Cerebellar cortex (tissue), 1 donor: ENCODE measurements around the gene EXOC6B.

Source experiments
- DNase-seq: peaks from one replicate; pipeline ENCODE4 v3.0.0-alpha.2; 2015; ENCODE audit warnings: low spot score

The EXOC6B gene

DNA sequence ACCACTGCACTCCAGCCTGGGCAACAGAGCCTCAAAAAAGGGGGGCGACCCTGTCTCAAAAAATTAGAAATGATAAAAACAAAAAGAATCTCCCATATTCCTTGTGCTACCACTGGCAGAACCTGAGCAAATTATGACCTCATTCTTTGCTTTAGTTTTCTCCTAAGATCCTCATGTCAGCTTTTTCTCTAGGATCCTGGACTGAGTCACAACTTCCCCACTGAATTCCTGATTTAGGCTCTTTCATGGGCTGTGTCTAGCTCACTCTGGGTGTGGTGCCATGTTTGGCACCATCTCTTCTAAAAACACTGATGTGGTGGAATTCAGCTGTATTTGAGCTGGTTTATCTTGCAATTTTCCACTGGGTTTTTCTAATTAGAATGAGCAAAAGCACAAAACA is 37.1 kb downstream of the EXOC6B start:
- DNase-seq = no peak

DNA sequence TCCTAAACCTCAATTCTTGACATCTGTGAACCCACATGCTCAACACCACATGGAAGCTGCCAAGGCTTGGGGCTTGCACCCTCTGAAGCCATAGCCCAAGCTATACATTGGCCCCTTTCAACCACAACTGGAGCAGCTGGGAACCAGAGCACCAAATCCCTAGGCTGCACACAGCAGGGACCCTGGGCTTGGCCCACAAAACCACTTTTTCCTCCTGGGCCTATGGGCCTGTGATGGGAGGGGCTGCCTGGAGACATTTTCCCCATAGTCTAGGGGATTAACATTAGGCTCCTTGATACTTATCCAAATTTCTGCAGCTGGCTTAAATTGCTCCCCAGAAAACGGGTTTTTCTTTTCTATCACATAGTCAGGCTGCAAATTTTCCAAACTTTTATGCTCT is 40.3 kb downstream of the EXOC6B start:
- DNase-seq = no peak

DNA sequence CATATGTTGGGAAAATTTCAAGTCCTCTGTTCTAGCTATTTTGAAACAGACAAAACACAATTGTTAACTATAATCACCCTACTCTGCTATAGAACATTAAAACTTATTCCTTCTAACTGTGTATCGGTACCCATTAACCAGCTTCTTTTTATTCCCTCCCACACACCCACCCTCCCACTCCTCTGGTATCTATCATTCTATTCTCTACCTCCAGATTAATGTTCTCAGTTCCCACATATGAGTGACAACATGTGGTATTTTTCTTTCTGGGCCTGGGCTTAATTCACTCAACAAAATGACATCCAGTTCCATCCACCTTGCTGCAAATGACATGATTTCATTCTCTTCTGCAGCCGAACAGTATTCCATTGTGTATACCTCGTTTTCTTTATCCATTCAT is 43.3 kb downstream of the EXOC6B start:
- no peak for DNase-seq

DNA sequence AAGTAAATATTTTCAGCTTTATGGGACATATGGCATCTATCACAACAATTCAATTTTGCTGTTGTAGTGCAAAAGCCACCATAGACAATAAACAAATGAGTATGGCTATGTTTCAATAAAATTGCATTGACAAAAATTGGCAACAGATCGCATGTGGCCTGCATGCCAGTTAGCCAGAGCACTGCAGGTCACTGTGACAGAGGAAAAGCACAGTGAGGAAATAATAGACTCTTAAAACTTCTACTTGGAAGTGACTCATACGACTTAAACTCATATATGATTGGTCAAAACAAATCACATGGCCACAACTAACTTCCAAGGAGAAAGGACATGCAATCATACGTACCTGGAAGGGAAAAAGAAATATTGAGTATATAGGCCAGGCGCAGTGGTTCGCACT is 44.4 kb downstream of the EXOC6B start:
- DNase-seq = no peak

DNA sequence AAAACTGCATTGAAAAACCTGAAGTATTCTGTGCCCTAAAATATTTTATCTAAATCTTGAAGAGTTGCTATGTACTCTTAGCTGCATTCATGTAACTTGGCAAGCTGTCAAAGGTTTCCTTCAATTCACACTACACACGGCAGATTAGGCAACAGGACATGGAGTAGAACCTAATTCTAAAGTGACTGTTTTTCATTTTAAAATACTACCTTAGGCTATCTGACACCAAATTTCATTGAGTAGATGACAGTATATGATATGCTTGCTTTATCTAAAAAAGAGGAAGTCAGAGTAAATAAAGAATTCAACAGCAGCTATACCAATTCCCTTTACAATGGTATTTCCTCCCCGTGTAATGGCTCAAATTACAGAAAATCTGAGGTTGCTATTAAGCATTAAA is 45.4 kb downstream of the EXOC6B start:
- DNase-seq = peak; percentile 48

DNA sequence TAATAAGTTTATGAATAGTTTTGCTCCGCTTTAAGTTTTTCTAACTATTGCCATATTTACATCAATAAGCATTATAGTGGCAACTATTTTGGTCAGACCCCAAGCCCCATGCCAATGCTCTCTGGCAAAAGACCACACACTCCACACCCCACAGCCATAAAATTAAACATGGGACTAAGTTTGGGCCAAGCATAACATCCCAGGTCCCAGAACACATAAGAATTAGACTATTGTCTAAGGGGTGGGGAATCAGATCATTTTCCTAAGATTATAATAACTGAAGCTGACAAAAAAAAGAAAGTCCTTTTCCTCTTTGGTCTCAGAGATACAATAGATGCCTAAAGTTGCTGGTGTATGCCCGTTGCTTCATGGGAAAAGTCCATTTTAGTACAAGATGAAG is 46.3 kb downstream of the EXOC6B start:
- DNase-seq = no peak

DNA sequence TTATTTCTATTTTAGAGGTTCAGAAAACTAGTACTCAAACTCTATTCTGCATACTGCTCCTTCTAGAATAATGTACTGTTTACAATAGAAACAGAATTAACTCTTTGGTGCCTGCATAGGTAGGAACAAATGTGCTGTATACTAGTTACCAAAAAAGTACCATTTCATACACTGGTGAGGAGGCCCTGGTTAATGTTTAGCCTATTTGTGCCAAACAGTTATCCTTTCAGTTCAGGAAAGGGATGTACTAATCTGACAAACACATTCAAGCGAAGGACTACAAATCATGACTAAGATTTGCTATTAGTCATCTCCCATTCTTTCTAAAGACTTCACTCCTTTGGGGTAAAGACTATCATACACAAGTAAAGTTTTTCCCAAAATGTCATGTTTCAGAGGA is 47.4 kb downstream of the EXOC6B start:
- DNase-seq = no peak

DNA sequence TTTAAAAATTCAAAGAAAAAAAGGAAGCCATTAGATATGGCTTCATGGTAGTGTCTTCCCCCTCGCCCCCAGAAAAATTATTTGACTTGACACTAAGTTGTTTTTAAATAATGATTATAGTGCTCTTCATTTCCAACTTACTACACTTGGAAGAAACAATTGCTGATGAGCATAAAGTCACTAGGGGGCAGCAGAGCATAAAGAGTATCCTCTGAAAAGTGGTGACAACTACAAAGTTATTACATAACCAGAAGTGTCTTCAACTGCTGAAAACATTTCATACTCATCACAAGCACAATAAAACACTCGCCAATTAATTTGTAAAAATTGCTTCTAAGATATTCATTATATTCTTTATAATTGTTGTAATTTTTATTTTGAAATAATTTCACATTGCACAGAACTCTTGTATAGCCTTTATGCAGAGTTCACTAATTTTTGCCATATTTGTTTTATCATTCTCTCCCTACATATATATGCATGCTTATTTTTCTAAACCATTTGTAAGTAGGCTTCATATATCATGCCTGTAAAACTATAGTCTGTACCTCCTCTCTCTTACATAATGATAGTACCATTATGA is 54.9 kb downstream of the EXOC6B start:
- peak; percentile 90 for DNase-seq

DNA sequence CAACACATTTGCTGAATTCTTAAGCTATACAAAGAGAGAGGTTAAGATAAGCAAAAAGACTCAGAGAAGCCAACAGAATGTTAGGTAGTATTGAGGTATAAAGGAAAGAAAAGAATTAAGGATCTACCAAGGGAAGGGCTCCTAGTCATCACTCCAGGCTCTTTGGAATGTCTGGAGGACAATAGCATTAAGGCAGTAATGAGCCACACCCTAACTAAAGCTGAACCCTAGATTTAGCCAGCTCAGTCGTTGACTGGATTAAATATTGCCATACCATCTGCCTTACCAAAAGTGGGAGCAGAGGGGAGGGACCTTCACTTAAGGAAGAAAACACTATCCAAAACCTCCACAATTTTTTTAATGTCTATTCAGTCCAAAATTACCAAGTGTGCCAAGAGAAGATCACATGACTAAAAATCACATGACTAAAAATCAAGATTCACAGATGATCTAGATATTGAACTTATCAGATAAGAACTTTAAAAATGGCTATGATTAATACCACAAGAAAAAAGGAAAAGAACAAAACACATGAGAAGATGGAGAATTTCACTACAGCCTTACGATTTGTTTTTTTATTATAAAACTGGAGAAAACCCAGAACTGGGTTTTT is 59.7 kb downstream of the EXOC6B start:
- no peak for DNase-seq

DNA sequence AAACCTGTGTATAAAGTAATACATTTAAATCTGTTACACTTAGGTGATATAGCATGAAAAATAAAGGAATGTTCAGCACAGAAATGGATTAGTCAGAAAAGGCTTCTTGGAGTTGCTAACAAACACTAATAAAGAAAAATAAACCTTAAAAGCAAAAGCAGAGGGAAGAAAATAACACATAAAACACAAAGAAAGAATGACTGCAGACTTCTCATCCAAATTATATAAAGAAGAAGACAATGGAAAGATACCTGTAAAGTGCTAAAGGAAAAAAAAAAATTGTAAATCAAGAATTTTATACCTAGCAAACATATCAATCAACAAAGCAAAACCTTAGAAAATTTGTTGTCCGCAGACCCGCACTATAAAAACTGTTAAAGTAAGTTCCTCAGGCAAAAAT is 63.6 kb downstream of the EXOC6B start:
- no peak for DNase-seq

DNA sequence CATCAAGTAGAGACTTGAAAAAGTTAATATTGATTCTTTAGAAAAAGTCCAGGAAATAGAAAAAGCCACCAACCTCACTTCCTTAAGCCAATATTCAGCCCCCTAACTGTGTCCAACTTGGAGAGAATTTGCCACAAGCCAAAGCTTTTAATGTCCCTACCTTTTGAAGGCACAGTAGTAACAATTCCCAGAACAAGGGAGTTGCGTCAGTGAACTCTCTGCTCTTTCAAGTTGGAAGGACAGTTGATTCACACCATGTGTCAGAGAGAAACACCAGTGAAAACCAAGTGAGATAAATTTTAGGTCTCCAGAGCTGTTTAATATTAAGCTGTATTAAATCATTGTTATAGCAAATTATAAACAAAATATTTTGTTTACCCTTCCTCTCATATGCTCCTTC is 66.1 kb downstream of the EXOC6B start:
- no peak for DNase-seq

DNA sequence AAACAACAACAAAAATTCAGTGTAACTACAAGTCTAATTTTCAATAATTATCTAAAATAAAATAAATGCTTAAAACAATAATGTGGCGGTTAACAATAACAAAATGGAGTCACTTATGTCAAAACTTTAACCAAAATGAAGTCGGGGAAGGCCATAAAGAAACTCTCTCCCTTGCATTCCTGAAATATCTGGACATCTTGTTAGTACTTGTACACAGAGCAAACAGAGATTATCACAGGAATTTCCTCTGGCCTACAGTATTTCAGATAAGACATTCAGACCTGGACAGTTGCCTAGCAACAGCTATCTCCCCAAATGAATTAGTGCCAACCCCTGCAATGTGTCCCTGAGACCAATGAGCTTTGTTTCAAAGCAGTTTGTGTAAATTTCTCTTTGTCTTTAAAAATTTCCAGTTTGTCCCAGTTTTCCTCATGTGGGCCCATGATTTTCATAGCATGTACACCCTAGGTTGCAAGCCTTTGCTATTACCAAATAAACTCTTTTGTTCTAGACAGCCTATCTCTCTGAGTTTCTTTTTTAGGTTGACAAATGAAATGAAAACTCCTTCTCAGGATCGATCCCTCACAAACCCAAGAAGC is 68.6 kb downstream of the EXOC6B start:
- peak; percentile 60 for DNase-seq

DNA sequence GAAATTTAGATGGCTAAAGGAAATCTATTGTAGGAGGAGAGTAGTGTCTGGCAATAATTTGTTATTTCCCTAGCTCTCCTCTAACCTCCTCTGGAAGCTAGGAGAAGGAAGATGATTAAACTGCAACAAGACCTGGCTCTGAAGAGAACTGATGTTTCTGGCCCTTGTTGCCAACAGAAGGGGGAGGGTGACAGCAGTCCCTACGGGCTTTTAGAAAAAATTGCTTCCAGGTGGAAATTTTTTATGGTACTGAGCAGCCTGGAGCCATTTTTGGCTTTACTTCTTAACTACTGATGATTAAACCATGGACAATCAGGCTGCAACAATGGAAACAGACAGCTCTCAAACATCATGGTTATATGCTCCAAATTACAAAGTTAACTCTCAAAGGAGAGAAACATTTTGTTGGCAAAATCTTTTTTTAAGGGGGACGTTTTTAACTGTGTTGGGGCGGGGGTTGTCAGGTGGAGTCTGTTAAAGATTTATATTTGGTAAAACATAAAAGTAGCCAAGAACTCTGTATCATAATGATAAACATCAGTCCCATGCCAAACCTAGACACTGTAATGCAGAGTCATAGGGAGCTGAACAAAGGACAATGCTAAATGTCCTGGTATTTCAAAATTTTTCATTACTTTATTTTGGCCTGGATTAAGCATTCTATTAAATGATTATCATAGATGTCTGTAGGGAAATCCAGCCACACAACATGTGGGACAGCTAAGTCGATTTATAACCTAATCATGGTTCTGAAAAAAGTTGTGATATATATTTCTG is 70.0 kb downstream of the EXOC6B start:
- no peak for DNase-seq

DNA sequence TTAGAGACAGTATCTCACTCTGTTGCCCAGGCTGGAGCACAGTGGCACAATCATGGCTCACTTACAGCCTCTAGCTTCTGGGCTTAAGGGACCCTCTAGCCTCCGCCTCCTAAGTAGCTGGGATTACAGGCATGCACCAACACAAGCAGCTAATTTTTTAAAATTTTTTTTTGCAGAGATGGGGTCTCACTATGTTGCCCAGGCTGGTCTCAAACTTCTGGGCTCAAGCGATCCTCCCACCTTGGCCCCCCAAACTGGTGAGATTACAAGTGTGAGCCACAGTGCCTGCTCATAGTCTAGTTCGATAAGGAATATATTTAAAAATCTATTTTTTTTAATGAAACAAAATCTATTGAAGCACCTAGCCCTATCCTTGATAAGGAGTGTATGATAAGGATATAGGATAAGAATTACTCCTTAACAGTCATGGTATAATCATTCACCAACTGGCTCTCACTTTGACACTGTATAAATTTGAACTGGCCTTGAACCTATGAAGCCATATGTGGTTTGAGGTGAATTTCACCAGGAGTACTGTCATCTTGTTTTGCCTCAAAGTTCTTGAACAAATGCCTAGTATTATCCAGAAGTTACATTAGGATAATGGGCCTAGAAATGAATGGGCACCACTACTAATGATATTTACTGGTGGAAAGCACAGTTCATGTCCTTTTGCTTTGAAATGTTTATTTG is 71.1 kb downstream of the EXOC6B start:
- DNase-seq = no peak

DNA sequence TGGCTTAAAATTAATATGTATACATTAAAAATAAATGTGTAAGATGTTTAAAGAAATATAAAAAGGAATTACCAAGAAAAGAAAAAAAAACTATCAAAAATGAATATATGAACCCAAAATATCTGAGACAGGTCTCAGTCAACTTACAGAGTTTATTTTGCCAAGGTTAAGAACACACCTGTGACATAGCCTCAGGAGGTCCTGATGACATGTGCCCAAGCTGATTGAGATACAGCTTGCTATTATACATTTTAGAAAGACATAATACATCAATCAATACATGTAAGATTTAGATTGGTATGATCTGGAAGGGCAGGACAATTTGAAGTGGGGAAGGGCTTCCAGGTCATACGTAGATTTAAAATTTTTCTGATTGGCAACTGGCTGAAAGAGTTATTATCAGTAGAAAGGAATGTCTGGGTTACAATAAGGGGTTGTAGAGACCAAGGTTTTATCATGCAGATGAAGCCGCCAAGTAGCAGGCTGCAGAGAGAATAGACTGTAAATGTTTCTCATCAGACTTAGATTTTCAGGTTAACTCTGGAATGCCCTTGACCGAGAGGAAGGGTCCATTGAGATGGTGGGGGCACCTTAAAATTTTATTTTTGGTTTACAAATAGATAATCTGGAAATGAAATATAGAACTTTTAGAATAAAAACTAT is 74.7 kb downstream of the EXOC6B start:
- no peak for DNase-seq

DNA sequence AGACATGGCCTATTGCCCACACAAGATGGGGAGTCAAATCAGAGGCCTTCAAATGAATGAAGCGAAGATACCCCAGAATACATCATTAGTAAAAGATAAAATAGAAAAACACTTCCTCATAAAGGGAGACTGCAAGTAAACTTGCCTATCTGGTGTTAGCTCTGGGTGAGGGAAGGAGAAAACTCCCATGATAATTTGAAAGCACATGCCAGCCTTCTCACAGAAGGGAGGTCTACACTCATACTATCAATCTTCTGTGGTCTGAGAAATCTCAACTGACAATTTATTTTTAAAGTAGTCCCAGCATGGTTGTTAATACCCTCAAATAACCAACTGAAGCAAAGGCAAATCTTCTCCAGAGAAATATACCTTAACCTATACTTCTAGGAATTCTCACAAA is 75.4 kb downstream of the EXOC6B start:
- DNase-seq = no peak

DNA sequence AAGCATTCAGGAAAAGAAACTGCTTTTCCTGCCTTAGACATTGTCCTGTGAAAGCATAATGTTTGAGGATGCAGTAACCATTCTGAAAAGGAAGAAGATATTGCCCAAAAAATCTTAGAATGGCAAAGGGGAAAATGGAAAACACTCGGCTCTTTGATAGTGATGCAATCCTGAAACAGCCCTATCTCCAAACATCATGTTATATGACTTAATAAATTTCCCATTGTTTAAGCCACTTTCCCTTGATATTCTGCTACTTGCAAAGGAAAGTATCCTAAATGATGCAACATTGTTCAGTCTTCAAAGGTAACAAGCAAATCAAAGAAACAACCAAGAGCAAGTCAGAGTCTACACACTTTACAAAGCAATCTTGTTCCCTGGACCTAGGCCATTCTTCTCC is 78.5 kb downstream of the EXOC6B start:
- no peak for DNase-seq

DNA sequence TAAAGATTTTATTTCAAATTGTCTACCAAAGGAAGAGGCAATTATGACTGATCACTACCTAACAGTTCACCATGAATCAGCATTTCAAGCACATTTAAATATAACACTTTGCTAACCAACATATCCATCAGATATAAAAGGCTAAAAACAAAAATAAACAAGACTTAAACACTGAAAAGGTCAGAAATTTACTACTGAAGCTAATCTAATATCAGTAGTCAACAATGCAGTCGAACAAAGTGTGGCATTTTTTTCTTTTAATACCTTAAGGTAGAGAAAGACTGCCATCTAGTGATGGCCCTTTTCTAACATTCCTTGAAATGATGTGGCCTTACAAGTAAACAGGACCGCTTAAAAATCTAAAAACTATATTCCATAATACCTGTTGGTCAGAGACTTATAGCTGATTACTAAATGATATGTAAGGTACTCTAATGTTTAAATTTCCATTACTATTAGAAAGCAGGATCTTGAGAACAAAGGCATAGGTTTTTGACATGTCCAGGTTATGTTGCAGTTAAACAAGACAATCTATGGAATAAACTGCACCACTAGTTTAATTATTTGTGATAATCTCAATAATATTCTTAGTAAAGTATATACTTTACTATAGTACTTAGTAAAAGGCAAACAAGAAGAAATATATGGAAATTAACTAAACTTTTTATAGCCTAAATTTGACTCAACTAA is 80.0 kb downstream of the EXOC6B start:
- peak; percentile 85 for DNase-seq

DNA sequence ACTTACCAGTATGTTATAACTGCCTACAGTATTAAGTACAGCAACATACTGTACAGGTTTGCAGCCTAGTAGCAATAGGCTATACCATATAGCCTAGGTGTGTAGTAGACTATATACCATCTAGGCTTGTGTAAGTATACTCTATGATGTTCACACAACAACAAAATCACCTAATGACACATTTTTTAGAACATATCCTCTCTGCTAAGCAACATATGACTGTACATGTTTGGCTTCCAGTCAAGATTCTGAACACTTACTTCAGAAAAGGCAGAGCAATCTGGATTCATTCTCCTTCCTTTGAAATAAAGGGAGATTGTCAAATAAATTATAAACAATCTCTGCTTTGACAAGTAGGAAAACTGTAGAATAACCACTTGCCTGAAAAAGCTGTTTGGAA is 81.8 kb downstream of the EXOC6B start:
- DNase-seq = no peak

DNA sequence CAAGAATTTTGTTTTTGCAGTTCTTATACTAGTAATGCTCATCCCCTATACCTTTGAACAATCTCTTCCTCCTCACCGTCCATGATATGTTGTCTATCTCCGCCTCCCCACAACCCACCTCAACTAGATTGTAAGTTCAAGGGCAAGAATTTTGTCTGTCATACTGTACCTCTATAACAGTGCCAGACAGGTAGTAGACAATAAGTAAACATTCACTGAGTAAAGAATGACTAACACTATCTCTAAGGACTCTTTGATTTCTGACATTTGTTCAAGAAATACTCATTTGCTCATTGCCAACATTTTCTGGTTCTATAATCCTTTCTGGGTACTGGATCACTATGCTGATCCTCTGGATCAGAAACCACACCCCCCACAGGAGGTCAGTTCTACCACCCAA is 82.4 kb downstream of the EXOC6B start:
- no peak for DNase-seq

DNA sequence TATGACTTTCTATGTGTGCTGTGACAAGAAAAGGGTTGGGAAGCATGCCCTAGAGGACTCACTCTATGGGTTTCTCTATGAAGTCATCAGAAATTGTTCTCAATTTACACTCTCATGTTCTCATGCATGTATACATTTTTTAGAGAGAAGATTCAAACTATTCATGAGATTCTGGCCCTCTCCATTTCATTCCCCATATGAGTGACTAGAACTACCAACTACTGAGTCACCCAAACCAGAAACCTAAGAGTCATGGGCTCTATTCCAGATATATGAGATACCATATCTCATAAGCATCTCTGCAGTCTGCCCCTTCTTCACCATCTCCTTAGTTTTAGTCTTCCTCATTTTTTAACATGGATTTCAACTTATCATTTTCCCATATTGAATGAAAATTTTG is 87.7 kb downstream of the EXOC6B start:
- no peak for DNase-seq

DNA sequence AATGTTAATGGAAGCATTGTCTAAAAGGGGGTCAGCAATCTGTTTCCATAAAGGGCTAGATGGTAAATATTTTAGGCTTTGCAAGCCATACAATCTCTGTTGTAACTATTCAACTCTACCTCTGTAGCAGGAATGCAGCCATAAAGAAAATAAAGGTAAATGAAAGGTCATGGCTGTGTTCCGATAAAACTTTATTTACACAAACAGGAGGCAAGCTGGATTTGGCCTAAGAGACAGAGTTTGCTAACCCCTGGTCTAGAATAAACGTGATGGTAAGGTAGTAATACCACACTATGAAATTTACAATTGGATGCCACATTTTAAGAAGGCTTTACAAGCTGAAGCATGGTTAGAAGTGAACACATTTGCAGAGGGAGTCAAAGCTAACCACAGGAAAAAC is 91.4 kb downstream of the EXOC6B start:
- no peak for DNase-seq
